Stimulated activated CD4-positive, alpha-beta T cell treated with anti-CD3 and anti-CD28 coated beads, Interleukin-1b, Interleukin-23, amount 100 ng/mL, for 1 hour (primary cell): ENCODE data around the gene ID3.

ENCODE experiments used
- DNase-seq, 2 donors: peaks; one replicate each; pipeline ENCODE4 v3.0.0-alpha.2; 2020; ENCODE audit warnings: low read depth in 2 of 2

The ID3 gene

GRCh38 chr1:23527900-23528249 is 31.4 kb downstream of the ID3 start:
- DNase-seq: no peak

DNA sequence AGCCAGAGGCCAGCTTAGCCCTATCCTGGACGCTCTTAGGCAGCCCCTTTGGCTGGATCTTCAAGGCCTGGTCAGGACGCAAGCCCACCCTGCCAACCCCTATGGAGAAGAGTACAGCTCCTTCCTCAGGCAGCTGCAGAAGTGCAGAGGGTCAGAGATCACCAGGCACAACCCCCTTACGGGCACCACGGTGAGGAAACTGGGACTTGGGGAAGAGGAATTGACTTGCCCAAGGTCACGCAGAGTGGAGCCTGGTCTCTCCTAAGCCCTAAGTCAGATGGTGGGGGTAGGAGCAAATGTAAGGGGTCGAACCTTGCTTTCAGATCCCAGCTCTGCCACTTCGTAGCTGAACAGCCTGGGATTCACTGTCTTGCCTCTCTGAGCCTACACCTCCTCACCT is 31.9 kb downstream of the ID3 start:
- DNase-seq: no peak

- DNase-seq: no peak
Measured at GRCh38 chr1:23526329-23527041, 32.8 kb downstream of the ID3 start.

- DNase-seq: no peak
Measured at GRCh38 chr1:23525558-23526250, 33.6 kb downstream of the ID3 start.

DNA sequence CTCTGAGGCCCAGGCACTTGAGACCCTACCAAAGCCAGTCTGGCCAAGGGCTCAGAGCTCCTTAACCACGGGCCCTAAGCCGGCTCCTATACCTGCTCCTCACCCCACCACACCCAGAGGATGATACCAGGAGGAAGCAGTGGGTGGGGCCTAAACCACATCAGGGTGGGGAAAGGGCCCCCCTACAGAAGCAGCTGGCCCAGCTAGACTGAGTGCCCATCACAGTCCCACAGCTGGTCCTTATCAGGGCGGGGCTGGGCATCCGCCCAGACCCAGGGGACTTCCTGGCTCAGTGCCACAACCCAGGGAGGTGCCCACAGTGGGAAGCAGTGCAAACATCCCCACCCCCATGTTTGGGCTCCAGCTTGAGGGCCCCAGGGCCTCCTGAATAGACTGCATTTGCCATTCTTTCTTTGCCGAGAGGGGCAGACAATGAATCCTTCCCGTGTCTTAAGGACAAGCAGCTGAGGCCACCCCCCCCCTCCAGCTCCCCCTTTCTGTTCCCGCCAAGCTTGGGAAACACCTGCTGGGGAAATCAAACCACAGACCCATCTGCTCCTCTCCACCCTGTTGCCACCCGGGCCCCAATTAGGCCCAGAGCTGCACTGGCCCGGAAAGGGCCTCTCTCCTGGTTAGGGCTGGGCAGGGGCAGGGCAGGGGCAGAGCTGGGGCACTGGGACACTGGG is 34.4 kb downstream of the ID3 start:
- DNase-seq: no peak

DNA sequence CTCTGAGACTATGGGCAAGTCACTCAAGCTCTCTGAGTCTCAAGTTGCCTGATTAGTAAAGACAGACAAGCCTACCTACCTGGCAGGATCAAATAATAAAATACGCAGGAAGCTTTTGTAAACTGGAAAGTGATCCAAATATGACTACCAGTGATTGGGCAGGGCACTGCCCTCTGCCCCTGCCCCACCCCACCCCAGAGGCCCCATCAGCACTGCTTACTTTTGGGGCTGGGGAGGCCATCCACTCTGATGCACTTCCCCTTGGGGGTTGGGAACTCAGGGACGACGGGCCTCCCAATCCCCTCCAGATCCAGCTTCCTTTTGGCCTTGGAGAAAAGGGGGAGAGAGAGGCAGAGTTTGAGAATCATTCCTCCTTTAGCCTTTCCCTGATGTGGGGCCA is 35.1 kb downstream of the ID3 start:
- no peak for DNase-seq

DNA sequence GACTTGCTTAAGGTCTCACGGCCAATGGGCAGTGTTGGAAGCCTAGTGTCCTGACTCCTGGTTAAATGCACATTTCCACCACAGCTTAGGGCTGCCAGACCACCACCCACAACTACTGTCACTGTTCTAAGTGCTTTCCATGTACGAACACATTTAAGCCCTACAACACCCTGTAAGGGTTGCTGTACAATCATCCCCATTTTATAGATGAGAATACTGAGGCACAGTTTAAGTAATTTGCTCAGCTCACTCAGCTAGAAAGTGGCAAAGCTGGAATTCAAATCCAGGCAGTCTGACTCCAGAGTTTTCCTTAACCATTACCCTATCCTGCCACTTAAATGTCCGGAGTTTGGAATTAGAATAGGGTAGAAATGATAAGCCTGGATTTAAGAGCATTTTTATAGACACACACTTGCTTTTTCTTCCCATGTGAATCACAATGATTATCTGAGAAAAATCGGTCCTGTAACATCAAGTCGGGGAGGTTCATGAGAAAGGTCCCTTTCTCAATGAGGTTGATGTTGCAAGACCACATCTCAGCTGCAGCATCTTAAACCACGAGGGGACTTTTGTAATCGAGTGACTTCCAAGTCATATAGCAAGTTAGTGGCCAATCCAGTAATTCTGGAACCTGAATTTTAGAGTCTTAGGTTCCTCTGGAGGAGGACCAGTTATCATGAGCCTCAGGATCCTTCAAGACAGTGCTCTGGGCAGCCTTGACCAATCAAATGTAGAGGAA is 36.9 kb downstream of the ID3 start:
- DNase-seq: no peak

DNA sequence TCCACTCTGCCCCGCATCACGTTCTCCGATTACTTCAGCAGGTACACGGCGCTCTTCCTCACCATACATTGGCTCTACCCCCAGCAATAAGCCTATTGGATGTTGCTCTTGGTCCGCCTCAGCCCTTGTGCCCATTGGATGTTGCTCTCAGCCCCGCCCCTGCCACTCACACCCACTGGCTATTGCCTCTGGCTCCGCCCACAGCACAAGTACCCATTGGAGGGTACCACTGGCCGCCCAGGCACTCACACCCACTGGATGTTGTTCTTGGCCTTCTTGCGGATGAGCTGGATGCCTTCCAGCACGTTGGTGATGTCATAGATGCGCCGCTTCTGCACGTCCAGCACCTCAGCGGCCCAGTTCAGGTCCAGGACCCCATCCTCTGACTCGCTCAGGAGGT is 37.7 kb downstream of the ID3 start:
- DNase-seq: no peak

- DNase-seq: no peak
Measured at GRCh38 chr1:23517581-23517980, 41.7 kb downstream of the ID3 start.

DNA sequence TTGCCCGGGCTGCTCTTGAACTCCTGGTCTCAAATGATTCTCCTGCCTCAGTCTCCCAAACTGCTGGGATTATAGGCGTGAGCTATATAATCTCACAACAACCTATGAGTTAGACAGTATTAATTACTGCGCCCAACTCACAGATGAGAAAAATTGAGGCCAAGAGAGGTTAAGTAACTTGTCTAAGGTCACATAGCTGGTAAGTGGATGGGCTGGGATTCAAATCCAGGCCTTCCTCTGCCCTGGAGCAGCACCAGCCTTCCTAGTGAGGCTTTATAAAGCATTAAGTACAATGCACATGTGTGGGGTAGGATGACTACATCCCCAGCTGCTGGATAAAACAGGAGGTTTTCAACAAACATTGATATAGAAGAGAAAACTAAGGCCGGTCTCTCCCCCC is 43.4 kb downstream of the ID3 start:
- DNase-seq: no peak

DNA sequence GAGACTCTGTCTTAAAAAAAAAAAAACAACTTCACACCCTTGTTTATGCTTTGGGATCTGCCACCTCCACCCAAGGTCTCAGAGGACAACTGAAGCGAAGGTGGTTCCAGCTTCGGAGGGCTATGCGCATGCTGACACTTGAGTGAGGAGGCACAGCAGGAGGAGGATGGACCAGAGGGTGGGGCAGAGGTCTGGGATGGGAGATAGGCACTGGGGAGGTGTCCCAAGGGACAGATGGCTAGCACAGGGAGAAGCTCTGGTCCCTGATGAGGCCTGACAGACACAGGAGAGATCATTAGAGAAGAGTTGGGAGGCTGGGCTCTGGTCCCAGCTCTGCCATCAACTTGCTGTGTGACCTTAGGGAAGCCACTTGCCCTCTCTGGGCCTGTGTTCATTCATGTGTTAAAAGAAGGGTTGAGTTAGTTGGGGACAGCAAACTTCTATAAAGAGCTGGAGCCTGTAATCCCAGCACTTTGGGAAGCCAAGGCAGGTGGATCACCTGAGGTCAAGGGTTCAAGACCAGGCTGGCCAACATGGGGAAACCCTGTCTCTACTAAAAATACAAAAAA is 45.1 kb downstream of the ID3 start:
- DNase-seq: no peak

GRCh38 chr1:23509896-23510295 is 49.4 kb downstream of the ID3 start:
- DNase-seq: no peak
